Trophoblast cell (in vitro differentiated cells and primary cell): ENCODE measurements around the gene LOXL1.

Experiments used
- DNase-seq, 2 donors: peaks; one replicate each; pipeline ENCODE4 v3.0.0-alpha.2; 2016
- H2AFZ ChIP-seq: 2 replicates; pipeline ENCODE4 v1.6.1; 2013; ENCODE audit warnings: low read length, moderate library complexity, mild to moderate bottlenecking; ENCODE audit not compliant: insufficient read depth, poor library complexity
- H2AK5ac ChIP-seq: 2 replicates; pipeline ENCODE4 v1.6.1; 2013; ENCODE audit warnings: mild to moderate bottlenecking, low read length
- H2BK120ac ChIP-seq: 2 replicates; pipeline ENCODE4 v1.6.1; 2013; ENCODE audit warnings: low read length, mild to moderate bottlenecking, moderate library complexity; ENCODE audit not compliant: insufficient read depth, poor library complexity
- H2BK12ac ChIP-seq: 2 replicates; pipeline ENCODE4 v1.6.1; 2013; ENCODE audit warnings: mild to moderate bottlenecking, low read length, moderate library complexity
- H2BK5ac ChIP-seq: 2 replicates; pipeline ENCODE4 v1.6.1; 2013; ENCODE audit warnings: low read length, low read depth, moderate library complexity, mild to moderate bottlenecking; ENCODE audit not compliant: poor library complexity
- H3K14ac ChIP-seq: 2 replicates; pipeline ENCODE4 v1.6.1; 2013; ENCODE audit warnings: mild to moderate bottlenecking, low read length
- H3K18ac ChIP-seq: 2 replicates; pipeline ENCODE4 v1.6.1; 2013; ENCODE audit warnings: mild to moderate bottlenecking, low read length
- H3K23ac ChIP-seq: 2 replicates; pipeline ENCODE4 v1.6.1; 2013; ENCODE audit warnings: low read length
- H3K27ac ChIP-seq: 2 replicates; pipeline ENCODE4 v1.5.1; 2013; ENCODE audit warnings: low read depth, mild to moderate bottlenecking, inconsistent platforms, low read length, moderate library complexity
- H3K27me3 ChIP-seq: 2 replicates; pipeline ENCODE4 v1.6.1; 2013; ENCODE audit warnings: inconsistent platforms, mild to moderate bottlenecking, low read length, moderate library complexity; ENCODE audit not compliant: insufficient read depth
- H3K36me3 ChIP-seq, 2 experiments: 1 replicate in 1 of 2; 2 replicates in 1 of 2; pipeline ENCODE4 v1.6.1; 2013; ENCODE audit warnings: low read length in 2 of 2, mild to moderate bottlenecking in 2 of 2, moderate library complexity in 1 of 2; ENCODE audit not compliant: insufficient read depth in 2 of 2, control insufficient read depth in 1 of 2
- H3K4ac ChIP-seq: 2 replicates; pipeline ENCODE4 v1.6.1; 2013; ENCODE audit warnings: low read depth, mild to moderate bottlenecking, low read length, moderate library complexity
- H3K4me1 ChIP-seq, 2 experiments: 1 replicate in 1 of 2; 2 replicates in 1 of 2; pipeline ENCODE4 v1.6.1; 2013; ENCODE audit warnings: low read length in 2 of 2, mild to moderate bottlenecking in 2 of 2, moderate library complexity in 1 of 2; ENCODE audit not compliant: insufficient read depth in 2 of 2, control insufficient read depth in 1 of 2
- H3K4me2 ChIP-seq: 2 replicates; pipeline ENCODE4 v1.6.1; 2013; ENCODE audit warnings: inconsistent platforms, mild to moderate bottlenecking, low read length, moderate library complexity
- H3K4me3 ChIP-seq: 2 replicates; pipeline ENCODE4 v1.5.1; 2013; ENCODE audit warnings: mild to moderate bottlenecking, low read depth, low read length, inconsistent platforms
- H3K79me1 ChIP-seq: one replicate; pipeline ENCODE4 v1.6.1; 2013; ENCODE audit warnings: low read length
- H3K79me2 ChIP-seq: 2 replicates; pipeline ENCODE4 v1.6.1; 2013; ENCODE audit warnings: low read length, mild to moderate bottlenecking; ENCODE audit not compliant: control insufficient read depth, insufficient read depth, poor library complexity
- H3K9ac ChIP-seq: 2 replicates; pipeline ENCODE4 v1.6.1; 2013; ENCODE audit warnings: mild to moderate bottlenecking, low read length
- H3K9me3 ChIP-seq: 2 replicates; pipeline ENCODE4 v1.6.1; 2013; ENCODE audit warnings: low read depth, mild to moderate bottlenecking, control low read depth, inconsistent platforms, low read length; ENCODE audit not compliant: insufficient read depth
- H4K12ac ChIP-seq: 2 replicates; pipeline ENCODE4 v1.6.1; 2013; ENCODE audit warnings: low read depth, mild to moderate bottlenecking, low read length, moderate library complexity
- H4K8ac ChIP-seq: 2 replicates; pipeline ENCODE4 v1.6.1; 2013; ENCODE audit warnings: low read depth, mild to moderate bottlenecking, low read length, moderate library complexity
- H4K91ac ChIP-seq: one replicate; pipeline ENCODE4 v1.6.1; 2013; ENCODE audit warnings: low read depth, mild to moderate bottlenecking, low read length, moderate library complexity
- WGBS: extraction: QIAGEN DNeasy Blood & Tissue Kit; methylation state at CpG from one replicate; pipeline ENCODE4 v1.1.7; 2013; ENCODE audit warnings: missing lambda C conversion rate; ENCODE audit not compliant: insufficient read length, insufficient coverage; ENCODE audit errors: extremely low coverage; 5-methylcytosine and 5-hydroxymethylcytosine counted together

Gene LOXL1

DNA sequence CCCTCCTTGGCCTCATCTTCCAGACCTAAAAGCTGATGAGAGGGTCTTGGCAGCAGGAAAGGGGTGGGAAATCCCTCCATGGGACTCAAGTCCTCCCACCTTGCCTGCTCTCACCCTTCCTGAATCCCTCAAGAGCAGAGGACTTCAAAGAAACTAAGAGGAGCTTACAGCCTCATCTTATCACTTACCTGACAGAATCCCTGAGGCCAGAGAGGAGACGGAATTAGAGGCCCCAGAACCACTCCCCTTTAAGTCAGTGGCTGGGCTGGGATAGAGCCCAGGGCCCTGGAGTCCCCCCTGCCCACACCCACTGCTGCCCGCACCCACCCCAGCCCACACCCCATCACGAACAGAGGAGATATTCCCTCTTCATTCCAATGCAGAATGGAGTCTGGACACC lies 15.2 kb downstream of the LOXL1 start:
- Histone ChIP-seq H4K8ac (peak overlapping the region; percentile 35), H3K18ac (no peak overlapping the region), H3K27me3 (no peaks in the 10 kb centered on the region), H2BK120ac (peak overlapping the region; percentile 43), H3K9me3 (peaks cover 2% of the 10 kb centered on the region), H3K79me2 (peaks cover 4% of the 10 kb centered on the region), H3K14ac (peak overlapping the region; percentile 35), H3K4ac (no peak overlapping the region), H2BK5ac (peak overlapping the region; percentile 25), H4K91ac (peak overlapping the region; percentile 60), H3K4me1 (peaks cover 47 to 53% of the 10 kb centered on the region in 2 experiments), H3K36me3 (no peaks in the 10 kb centered on the region), H2AK5ac (no peak overlapping the region), H3K4me2 (no peak overlapping the region), H4K12ac (no peak overlapping the region), H2AFZ (no peak overlapping the region), H3K4me3 (no peak overlapping the region), H3K27ac (peak overlapping the region; percentile 28), H3K23ac (no peak overlapping the region), H3K9ac (no peak overlapping the region), H3K79me1 (peaks cover 36% of the 10 kb centered on the region), H2BK12ac (peak overlapping the region; percentile 20)
- DNase-seq, result no peak
- WGBS, result no CpG with 5 or more reads among the region's 3 CpGs

DNA sequence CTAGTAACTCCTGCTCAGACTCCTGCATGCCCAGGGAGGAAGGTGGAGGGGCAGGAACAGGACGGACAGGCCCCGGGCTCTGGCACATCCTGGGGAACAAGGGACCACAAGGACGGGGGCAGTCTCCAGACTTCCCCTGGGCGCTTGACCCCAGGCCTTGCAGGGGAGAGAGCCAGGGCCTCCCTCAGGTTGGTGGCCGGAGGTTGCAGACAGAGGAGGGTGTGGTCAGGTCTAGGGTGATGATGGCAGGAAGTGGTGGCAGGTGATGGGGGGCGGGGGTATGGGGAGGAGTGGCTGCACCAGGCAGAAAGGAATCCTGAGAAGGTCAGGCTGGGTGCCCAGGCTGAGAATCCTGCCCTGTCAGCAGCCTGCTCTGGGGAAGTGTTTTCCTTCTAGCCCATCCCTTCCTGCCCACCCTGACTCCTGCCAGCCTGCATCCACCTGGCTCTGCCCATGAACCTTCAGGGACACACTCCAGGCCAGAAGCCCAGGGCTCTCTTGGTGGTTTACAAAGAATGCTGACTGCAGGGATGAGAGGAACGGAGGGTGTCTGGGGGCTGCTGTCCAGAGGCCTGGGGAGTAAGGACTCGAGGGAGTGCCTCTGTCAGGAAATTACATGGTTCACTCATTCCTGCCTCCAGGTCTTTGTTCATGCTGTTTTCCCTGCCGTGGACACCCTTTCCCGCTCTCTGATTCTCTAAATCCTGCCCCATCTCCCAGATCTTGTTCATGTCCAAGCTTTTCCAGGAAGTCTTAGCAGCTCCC lies 15.8 kb downstream of the LOXL1 start:
- Histone ChIP-seq H3K79me2 (peaks cover 4% of the 10 kb centered on the region), H3K4me3 (no peak overlapping the region), H3K18ac (peak overlapping the region; percentile 30), H3K4me2 (no peak overlapping the region), H3K27ac (peak overlapping the region; percentile 62), H3K79me1 (peaks cover 36% of the 10 kb centered on the region), H2AK5ac (peak overlapping the region; percentile 59), H3K4me1 (peaks cover 45 to 51% of the 10 kb centered on the region in 2 experiments), H3K14ac (peak overlapping the region; percentile 19), H3K9me3 (peaks cover 2% of the 10 kb centered on the region), H2BK12ac (peak overlapping the region; percentile 58), H3K23ac (no peak overlapping the region), H2BK120ac (peak overlapping the region; percentile 4), H3K36me3 (no peaks in the 10 kb centered on the region), H4K8ac (peak overlapping the region; percentile 17), H3K9ac (no peak overlapping the region), H3K27me3 (no peaks in the 10 kb centered on the region), H3K4ac (peak overlapping the region; percentile 38), H2AFZ (no peak overlapping the region), H2BK5ac (peak overlapping the region; percentile 3), H4K12ac (no peak overlapping the region), H4K91ac (peak overlapping the region; percentile 87)
- DNase-seq, result no peak
- no CpG with 5 or more reads among the region's 10 CpGs for WGBS

DNA sequence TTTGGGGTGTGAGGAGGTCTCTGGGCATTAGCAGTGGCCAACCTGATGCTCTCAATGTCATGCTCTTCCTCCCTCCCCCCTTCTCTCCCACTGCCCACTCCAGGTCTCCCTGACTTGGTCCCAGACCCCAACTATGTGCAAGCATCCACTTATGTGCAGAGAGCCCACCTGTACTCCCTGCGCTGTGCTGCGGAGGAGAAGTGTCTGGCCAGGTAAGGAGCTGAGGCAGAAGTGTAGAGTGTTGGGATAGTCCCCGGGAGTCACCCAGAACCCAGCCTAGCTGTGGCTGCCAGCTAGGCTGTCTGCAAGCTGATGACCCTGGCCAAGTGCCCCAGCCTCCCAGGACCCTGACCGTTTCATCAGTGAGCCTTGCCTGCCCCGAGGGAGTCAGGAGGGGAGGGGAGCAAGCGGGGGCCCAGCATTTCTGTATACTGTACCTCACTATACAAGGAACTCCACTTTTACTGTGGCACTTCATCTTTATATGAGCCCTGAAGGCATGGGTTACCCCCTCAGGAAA lies 16.5 kb downstream of the LOXL1 start:
- Histone ChIP-seq H4K8ac (peak overlapping the region; percentile 17), H2BK12ac (peak overlapping the region; percentile 58), H4K12ac (no peak overlapping the region), H3K4me2 (no peak overlapping the region), H3K4me1 (peaks cover 45 to 51% of the 10 kb centered on the region in 2 experiments), H3K79me2 (peaks cover 4% of the 10 kb centered on the region), H2AFZ (no peak overlapping the region), H3K79me1 (peaks cover 36% of the 10 kb centered on the region), H3K4ac (peak overlapping the region; percentile 38), H3K9ac (no peak overlapping the region), H3K23ac (no peak overlapping the region), H3K4me3 (no peak overlapping the region), H3K27ac (peak overlapping the region; percentile 62), H2BK5ac (peak overlapping the region; percentile 3), H4K91ac (peak overlapping the region; percentile 87), H3K14ac (peak overlapping the region; percentile 19), H3K36me3 (peaks cover 0 to 2% of the 10 kb centered on the region in 2 experiments), H2BK120ac (peak overlapping the region; percentile 75), H2AK5ac (peak overlapping the region; percentile 59), H3K9me3 (peaks cover under 1% of the 10 kb centered on the region), H3K27me3 (no peaks in the 10 kb centered on the region), H3K18ac (peak overlapping the region; percentile 20)
- no CpG with 5 or more reads among the region's 6 CpGs for WGBS
- DNase-seq, result no peak

DNA sequence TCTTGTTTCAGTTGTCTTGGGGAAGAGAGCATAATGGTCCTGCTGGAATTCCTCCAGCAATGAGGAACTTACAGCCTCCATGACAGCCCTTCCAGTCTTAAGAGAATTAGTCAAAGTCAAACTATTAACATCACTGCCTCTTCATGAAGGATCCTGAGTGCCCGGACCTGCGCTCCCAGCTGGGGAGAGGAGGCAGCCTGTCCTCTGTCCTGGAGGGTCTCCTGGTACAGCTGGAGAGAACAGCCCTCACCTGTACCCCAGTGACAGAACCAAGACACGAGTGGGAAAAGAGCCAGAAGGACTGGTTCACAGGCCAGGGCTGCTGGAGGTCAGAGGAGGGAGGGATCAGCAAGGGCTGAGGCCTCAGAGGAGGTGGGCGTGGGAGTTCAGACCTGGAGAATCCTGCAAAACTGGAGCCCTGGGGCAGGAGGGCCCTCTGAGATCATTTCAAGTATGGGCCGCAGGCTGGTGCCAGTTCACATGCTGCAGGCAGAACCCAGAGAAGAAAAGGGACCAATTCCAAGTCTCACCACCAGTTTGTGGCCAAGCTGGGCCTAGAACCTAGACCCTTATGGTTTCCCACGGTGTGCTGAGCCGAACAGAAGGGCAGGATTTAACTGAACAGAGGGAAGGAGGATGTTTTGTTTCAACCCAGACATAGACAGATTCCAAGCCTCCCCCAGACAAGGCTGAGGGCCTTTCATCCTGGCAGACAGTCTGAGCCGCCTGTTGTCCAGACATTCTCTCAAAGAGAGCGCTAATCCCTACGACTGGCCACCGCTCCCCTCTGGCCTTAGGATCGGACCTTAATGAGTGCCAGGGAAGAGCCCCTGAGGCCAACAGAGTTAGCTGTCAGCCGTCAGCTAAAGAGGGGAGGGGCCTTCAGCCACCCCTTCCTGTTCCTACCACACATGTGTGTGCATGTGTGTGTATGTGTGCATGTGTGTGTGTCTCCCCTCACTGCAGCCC lies 18.2 kb downstream of the LOXL1 start:
- Histone ChIP-seq H4K12ac (no peak overlapping the region), H3K4me3 (no peak overlapping the region), H3K23ac (no peak overlapping the region), H2AFZ (no peak overlapping the region), H2BK12ac (peak overlapping the region; percentile 94), H2BK5ac (peak overlapping the region; percentile 38), H3K18ac (peak overlapping the region; percentile 82), H3K9ac (no peak overlapping the region), H3K27ac (peak overlapping the region; percentile 91), H3K27me3 (no peaks in the 10 kb centered on the region), H3K79me1 (peaks cover 36% of the 10 kb centered on the region), H3K9me3 (no peaks in the 10 kb centered on the region), H3K14ac (peak overlapping the region; percentile 44), H2AK5ac (peak overlapping the region; percentile 21), H2BK120ac (peak overlapping the region; percentile 58), H3K4me2 (no peak overlapping the region), H3K79me2 (peaks cover 4% of the 10 kb centered on the region), H3K4ac (peak overlapping the region; percentile 21), H4K8ac (peak overlapping the region; percentile 23), H4K91ac (peak overlapping the region; percentile 60), H3K36me3 (peaks cover 3 to 5% of the 10 kb centered on the region in 2 experiments), H3K4me1 (peaks cover 45 to 51% of the 10 kb centered on the region in 2 experiments)
- DNase-seq, result no peak
- no CpG with 5 or more reads among the region's 13 CpGs for WGBS
